WTC11 (cell line): ENCODE results near the gene MDN1. TPM values are rescaled to one million over a fixed set of nuclear protein-coding genes. Genes with fewer than 3 reads are reported as not detected.
A peak's percentile ranks its signal among the peaks of the same experiment; 100 is the strongest.

Experiments used
- ATF1 ChIP-seq: sonication (generic); formaldehyde crosslinking; IDR thresholded peaks from 2 replicates; pipeline ENCODE4 v1.8.1; 2023; ENCODE audit warnings: mild to moderate bottlenecking, moderate library complexity, missing genetic modification reagents
- ATF2 ChIP-seq: sonication (generic); formaldehyde crosslinking; IDR thresholded peaks from 2 replicates; pipeline ENCODE4 v1.8.1; 2022; ENCODE audit warnings: low read depth, missing genetic modification reagents, borderline replicate concordance
- CBFB ChIP-seq: sonication (generic); formaldehyde crosslinking; IDR thresholded peaks from 2 replicates; pipeline ENCODE4 v1.8.1; 2022; ENCODE audit warnings: mild to moderate bottlenecking, low read depth, missing genetic modification reagents
- FOXK1 ChIP-seq: sonication (generic); formaldehyde crosslinking; IDR thresholded peaks from 2 replicates; pipeline ENCODE4 v1.8.0; 2022; ENCODE audit warnings: mild to moderate bottlenecking, moderate library complexity, missing genetic modification reagents
- GRHL2 ChIP-seq: fragments of 250-450 bp; sonication (Bioruptor Pico); IDR thresholded peaks from 2 replicates; pipeline ENCODE4 v1.8.0; 2022; ENCODE audit warnings: mild to moderate bottlenecking, moderate library complexity; ENCODE audit not compliant: insufficient replicate concordance, severe bottlenecking
- GTF2I ChIP-seq: fragments of 250-450 bp; sonication (Bioruptor Pico); conservative IDR thresholded peaks from 2 replicates; pipeline ENCODE4 v1.4.0; 2021; ENCODE audit warnings: mild to moderate bottlenecking
- HMGXB4 ChIP-seq: sonication (generic); formaldehyde crosslinking; IDR thresholded peaks from 2 replicates; pipeline ENCODE4 v1.8.1; 2023; ENCODE audit warnings: mild to moderate bottlenecking, moderate library complexity, missing genetic modification reagents
- MXD4 ChIP-seq: fragments of 250-450 bp; sonication (Bioruptor Pico); IDR thresholded peaks from 2 replicates; pipeline ENCODE4 v1.8.0; 2021; ENCODE audit warnings: mild to moderate bottlenecking, moderate library complexity, borderline replicate concordance
- MYBL2 ChIP-seq: sonication (generic); formaldehyde crosslinking; IDR thresholded peaks from 2 replicates; pipeline ENCODE4 v1.8.1; 2023; ENCODE audit warnings: mild to moderate bottlenecking, moderate library complexity, missing genetic modification reagents
- NFE2L1 ChIP-seq: sonication (generic); formaldehyde crosslinking; IDR thresholded peaks from 2 replicates; pipeline ENCODE4 v1.8.1; 2023; ENCODE audit warnings: missing genetic modification reagents
- NR2C2 ChIP-seq: sonication (generic); formaldehyde crosslinking; IDR thresholded peaks from 2 replicates; pipeline ENCODE4 v1.8.0; 2022; ENCODE audit warnings: mild to moderate bottlenecking, missing genetic modification reagents
- OVOL2 ChIP-seq: fragments of 250-450 bp; sonication (Bioruptor Pico); IDR thresholded peaks from 2 replicates; pipeline ENCODE4 v1.9.0; 2021; ENCODE audit warnings: mild to moderate bottlenecking, borderline replicate concordance
- SMAD3 ChIP-seq: sonication (generic); formaldehyde crosslinking; IDR thresholded peaks from 2 replicates; pipeline ENCODE4 v1.8.0; 2022; ENCODE audit warnings: missing genetic modification reagents, mild to moderate bottlenecking, borderline replicate concordance
- SP1 ChIP-seq: sonication (generic); formaldehyde crosslinking; conservative IDR thresholded peaks from 2 replicates; pipeline ENCODE4 v1.8.1; 2022; ENCODE audit warnings: missing genetic modification reagents
- STAT6 ChIP-seq: sonication (generic); formaldehyde crosslinking; conservative IDR thresholded peaks from 2 replicates; pipeline ENCODE4 v1.8.1; 2023; ENCODE audit warnings: mild to moderate bottlenecking, low read depth, missing genetic modification reagents, moderate library complexity
- TCF7 ChIP-seq: sonication (generic); formaldehyde crosslinking; IDR thresholded peaks from 2 replicates; pipeline ENCODE4 v1.8.0; 2022; ENCODE audit warnings: mild to moderate bottlenecking, low read depth, missing genetic modification reagents, moderate library complexity
- TEAD1 ChIP-seq: sonication (generic); formaldehyde crosslinking; IDR thresholded peaks from 2 replicates; pipeline ENCODE4 v1.8.0; 2022; ENCODE audit warnings: mild to moderate bottlenecking, missing genetic modification reagents
- USF2 ChIP-seq: sonication (generic); formaldehyde crosslinking; IDR thresholded peaks from 2 replicates; pipeline ENCODE4 v1.8.1; 2023; ENCODE audit warnings: mild to moderate bottlenecking, missing genetic modification reagents, moderate library complexity
- ZBTB21 ChIP-seq: sonication (generic); formaldehyde crosslinking; IDR thresholded peaks from 2 replicates; pipeline ENCODE4 v1.8.1; 2023; ENCODE audit warnings: mild to moderate bottlenecking, missing genetic modification reagents, borderline replicate concordance
- ZNF121 ChIP-seq: sonication (generic); formaldehyde crosslinking; IDR thresholded peaks from 2 replicates; pipeline ENCODE4 v1.8.0; 2023; ENCODE audit warnings: missing genetic modification reagents
- ZNF263 ChIP-seq: sonication (generic); formaldehyde crosslinking; IDR thresholded peaks from 2 replicates; pipeline ENCODE4 v1.8.1; 2022; ENCODE audit warnings: low read depth, mild to moderate bottlenecking, moderate library complexity, missing genetic modification reagents
- ZNF281 ChIP-seq: sonication (generic); formaldehyde crosslinking; IDR thresholded peaks from 2 replicates; pipeline ENCODE4 v1.8.0; 2023; ENCODE audit warnings: mild to moderate bottlenecking, missing genetic modification reagents
- total RNA-seq: library from RNA; stranded (reverse); gene quantifications from 3 replicates; pipeline ENCODE4 v1.2.3, GENCODE V29; 2021
- TF ChIP-seq, protein P1 (sequence below): fragments of 250-450 bp; sonication (Bioruptor Pico); IDR thresholded peaks from 2 replicates; pipeline ENCODE4 v1.9.0; 2021; ENCODE audit warnings: moderate library complexity, mild to moderate bottlenecking, inconsistent platforms, borderline replicate concordance
- TF ChIP-seq, protein P2 (sequence below): sonication (generic); formaldehyde crosslinking; conservative IDR thresholded peaks from 2 replicates; pipeline ENCODE4 v1.8.1; 2022; ENCODE audit warnings: mild to moderate bottlenecking, missing genetic modification reagents
- TF ChIP-seq, protein P3 (sequence below): sonication (generic); formaldehyde crosslinking; IDR thresholded peaks from 2 replicates; pipeline ENCODE4 v1.8.0; 2022; ENCODE audit warnings: mild to moderate bottlenecking, missing genetic modification reagents
- TF ChIP-seq, protein P4 (sequence below): fragments of 250-450 bp; sonication (Bioruptor Pico); IDR thresholded peaks from 2 replicates; pipeline ENCODE4 v2.1.2; 2022; ENCODE audit warnings: mild to moderate bottlenecking, moderate library complexity

Gene MDN1
- total RNA-seq, 1 experiment from 2014 or later, result 195 TPM

DNA sequence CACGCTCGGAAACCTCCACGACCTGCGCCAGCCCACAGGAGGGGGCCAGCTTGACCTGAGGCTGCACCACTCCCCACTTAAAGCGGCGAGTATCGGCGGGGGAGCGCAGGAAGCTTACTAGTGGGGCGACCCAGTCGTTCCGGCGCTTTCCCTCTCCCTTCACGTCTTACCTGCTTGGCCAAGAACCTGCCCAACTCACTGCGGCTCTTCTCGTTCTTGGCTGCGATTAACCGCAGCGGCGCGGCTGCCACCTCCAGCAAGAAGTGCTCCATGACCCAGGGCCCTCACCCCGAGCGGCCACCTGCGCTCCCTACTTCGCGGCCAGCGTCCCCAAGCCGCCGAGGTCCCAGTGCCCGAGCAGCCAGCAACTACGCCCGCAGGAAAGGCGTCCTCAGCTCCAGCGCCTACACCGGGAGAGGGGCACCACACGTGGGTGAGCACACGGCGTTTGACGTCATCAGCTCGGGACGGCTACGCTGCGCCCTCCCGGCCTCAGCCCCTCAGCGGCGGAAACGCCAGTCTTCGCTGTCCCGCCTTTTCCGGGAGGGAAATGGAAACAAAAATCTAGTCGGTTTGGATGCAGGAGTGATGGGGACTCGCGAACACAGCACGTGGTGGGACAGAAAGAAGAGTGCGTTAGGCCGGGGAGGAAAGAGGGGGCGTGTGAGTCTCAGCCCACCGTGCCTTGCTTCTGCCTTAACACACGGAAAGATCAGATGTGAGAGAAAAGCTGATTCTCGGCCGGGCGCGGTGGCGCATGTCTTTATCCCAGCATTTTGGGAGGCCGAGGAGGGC, at the start of gene MDN1 (continued):
- TF ChIP-seq ZNF281 (CRISPR knock-in tag), result 0 out of 2 replicates have a peak, but pooled peaks have one; percentile 45
- no peak for TF ChIP-seq ZNF263 (CRISPR knock-in tag)
- TF ChIP-seq GTF2I (CRISPR knock-in tag), result no peak
- peak; percentile 85; the same call in 1 of the 2 replicates for TF ChIP-seq HMGXB4 (CRISPR knock-in tag)
- TF ChIP-seq MXD4 (CRISPR knock-in tag), result no peak
- TF ChIP-seq STAT6 (CRISPR knock-in tag), result 0 out of 2 replicates have a peak, but pooled peaks have one; percentile 70
- peak; percentile 87; the same call in 1 of the 2 replicates for TF ChIP-seq MYBL2
- TF ChIP-seq TEAD1 (CRISPR knock-in tag), result peak; percentile 92; the same call in 1 of the 2 replicates
- no peak for TF ChIP-seq OVOL2 (CRISPR knock-in tag)
- peak; percentile 91 for TF ChIP-seq USF2 (CRISPR knock-in tag)
- TF ChIP-seq, protein P1, sequence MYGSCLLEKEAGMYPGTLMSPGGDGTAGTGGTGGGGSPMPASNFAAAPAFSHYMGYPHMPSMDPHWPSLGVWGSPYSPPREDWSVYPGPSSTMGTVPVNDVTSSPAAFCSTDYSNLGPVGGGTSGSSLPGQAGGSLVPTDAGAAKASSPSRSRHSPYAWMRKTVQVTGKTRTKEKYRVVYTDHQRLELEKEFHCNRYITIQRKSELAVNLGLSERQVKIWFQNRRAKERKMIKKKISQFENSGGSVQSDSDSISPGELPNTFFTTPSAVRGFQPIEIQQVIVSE, result no peak
- TF ChIP-seq, protein P2, sequence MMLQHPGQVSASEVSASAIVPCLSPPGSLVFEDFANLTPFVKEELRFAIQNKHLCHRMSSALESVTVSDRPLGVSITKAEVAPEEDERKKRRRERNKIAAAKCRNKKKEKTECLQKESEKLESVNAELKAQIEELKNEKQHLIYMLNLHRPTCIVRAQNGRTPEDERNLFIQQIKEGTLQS (CRISPR knock-in tag), result no peak
- no peak for TF ChIP-seq NR2C2 (CRISPR knock-in tag)
- no peak for TF ChIP-seq ATF2 (CRISPR knock-in tag)
- 0 out of 2 replicates have a peak, but pooled peaks have one; percentile 27 for TF ChIP-seq CBFB (CRISPR knock-in tag)
- peak; percentile 86 for TF ChIP-seq SMAD3 (CRISPR knock-in tag)
- peak; percentile 99 for TF ChIP-seq FOXK1 (CRISPR knock-in tag)
- peak; percentile 93 for TF ChIP-seq SP1 (CRISPR knock-in tag)
- TF ChIP-seq NFE2L1, result peak; percentile 73; the same call in 1 of the 2 replicates
- no peak for TF ChIP-seq GRHL2 (CRISPR knock-in tag)
- TF ChIP-seq ZNF121 (CRISPR knock-in tag), result peak; percentile 71; the same call in 1 of the 2 replicates
- TF ChIP-seq ATF1, result peak; percentile 92; the same call in 1 of the 2 replicates
- TF ChIP-seq ZBTB21, result peak; percentile 78; the same call in 1 of the 2 replicates
- TF ChIP-seq, protein P3, sequence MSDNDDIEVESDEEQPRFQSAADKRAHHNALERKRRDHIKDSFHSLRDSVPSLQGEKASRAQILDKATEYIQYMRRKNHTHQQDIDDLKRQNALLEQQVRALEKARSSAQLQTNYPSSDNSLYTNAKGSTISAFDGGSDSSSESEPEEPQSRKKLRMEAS (CRISPR knock-in tag), result peak; percentile 99
- TF ChIP-seq, protein P4, sequence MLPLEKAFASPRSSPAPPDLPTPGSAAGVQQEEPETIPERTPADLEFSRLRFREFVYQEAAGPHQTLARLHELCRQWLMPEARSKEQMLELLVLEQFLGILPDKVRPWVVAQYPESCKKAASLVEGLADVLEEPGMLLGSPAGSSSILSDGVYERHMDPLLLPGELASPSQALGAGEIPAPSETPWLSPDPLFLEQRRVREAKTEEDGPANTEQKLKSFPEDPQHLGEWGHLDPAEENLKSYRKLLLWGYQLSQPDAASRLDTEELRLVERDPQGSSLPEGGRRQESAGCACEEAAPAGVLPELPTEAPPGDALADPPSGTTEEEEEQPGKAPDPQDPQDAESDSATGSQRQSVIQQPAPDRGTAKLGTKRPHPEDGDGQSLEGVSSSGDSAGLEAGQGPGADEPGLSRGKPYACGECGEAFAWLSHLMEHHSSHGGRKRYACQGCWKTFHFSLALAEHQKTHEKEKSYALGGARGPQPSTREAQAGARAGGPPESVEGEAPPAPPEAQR (CRISPR knock-in tag), result no peak
- no peak for TF ChIP-seq TCF7 (CRISPR knock-in tag)
